ENCODE data around the gene NUP210. TPM values are rescaled to one million over a fixed set of nuclear protein-coding genes. Genes with fewer than 3 reads are reported as not detected.

Gene NUP210
- total and polyA plus RNA-seq, 3 donors from 2014 or later: 26.2 to 44.0 (median 37.4) TPM

- intact Hi-C loops (cut with DNase I; ENCODE audit: low total_unique reads): no loop called here
- no peaks in the 10 kb centered on the region for H3K27me3 ChIP-seq
- 91 to 97% methylated on average over 6 of the region's 6 CpGs for WGBS, 2 donors
- H3K27ac ChIP-seq: no peak overlapping the region
- H3K36me3 ChIP-seq (ENCODE audit: low read depth, missing control alignments): no peaks in the 10 kb centered on the region
- H3K9me3 ChIP-seq: no peaks in the 10 kb centered on the region
- TF ChIP-seq CTCF (IDR thresholded peaks at IDR 0.05): no peak
- TF ChIP-seq POLR2A (IDR thresholded peaks at IDR 0.05): no peak
- no peaks in the 10 kb centered on the region for H3K4me1 ChIP-seq
- DNase-seq: no peak
- H3K4me3 ChIP-seq: no peak overlapping the region
Measured at GRCh38 chr3:13368834-13369233, 51.3 kb downstream of the NUP210 start.

GRCh38 chr3:13367728-13368127 lies 52.4 kb downstream of the NUP210 start:
- TF ChIP-seq CTCF (IDR thresholded peaks at IDR 0.05) (no peak), POLR2A (IDR thresholded peaks at IDR 0.05) (no peak)
- H3K36me3 ChIP-seq (ENCODE audit: low read depth, missing control alignments): no peaks in the 10 kb centered on the region

DNA sequence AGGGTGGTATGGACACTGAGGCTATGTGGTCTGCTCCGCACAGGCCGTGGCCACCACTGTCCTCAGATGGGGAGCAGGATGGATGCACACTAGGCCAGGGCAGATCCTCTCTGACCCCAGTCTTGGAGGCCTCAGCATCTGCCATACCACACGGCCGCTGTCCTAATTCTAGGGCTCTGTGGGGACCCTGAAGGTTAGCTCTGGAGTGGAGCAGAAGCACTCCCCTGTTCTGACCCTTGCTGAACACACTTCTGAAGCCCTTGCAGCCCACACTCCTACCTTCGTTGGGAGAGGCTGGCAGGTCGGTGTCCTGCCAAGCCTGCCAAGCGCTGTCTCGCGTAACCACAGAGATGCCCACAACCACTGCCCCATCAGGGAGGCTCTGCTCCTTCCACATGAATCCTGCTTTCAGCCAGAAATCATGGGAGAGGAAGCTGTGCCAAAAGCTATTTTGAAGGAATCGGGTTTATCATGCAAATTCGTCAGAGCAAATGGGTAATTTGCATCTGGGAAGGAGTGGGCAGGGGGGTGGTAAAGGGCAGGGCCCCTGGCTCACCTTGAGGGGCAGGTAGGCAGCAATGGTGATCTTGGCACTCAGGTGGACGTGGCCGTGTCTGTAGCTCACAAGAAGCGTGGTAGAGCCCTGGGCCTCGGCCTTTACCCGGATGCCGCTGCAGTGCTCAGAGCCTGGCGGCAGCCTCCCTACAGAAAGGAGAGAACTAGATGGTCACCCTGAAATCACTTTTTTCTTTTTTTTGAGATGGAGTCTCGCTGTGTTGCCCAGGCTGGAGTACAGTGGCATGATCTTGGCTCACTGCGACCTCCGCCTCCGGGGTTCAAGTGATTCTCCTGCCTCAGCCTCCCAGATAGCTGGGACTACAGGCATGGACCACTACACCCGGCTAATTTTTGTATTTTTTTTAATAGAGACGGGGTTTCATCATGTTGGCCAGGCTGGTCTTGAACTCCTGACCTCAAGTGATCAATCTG lies 54.4 kb downstream of the NUP210 start:
- H3K9me3 ChIP-seq: no peaks in the 10 kb centered on the region
- no peak overlapping the region for H3K27ac ChIP-seq
- intact Hi-C loops (cut with DNase I; ENCODE audit: low total_unique reads): no loop called here
- H3K4me1 ChIP-seq: no peaks in the 10 kb centered on the region
- DNase-seq: no peak
- WGBS, 2 donors: 90 to 91% methylated on average over 20 to 24 of the region's 24 CpGs
- H3K36me3 ChIP-seq (ENCODE audit: low read depth, missing control alignments): no peaks in the 10 kb centered on the region
- H3K4me3 ChIP-seq: no peak overlapping the region
- H3K27me3 ChIP-seq: no peaks in the 10 kb centered on the region
- TF ChIP-seq POLR2A (IDR thresholded peaks at IDR 0.05) (no peak), CTCF (IDR thresholded peaks at IDR 0.05) (no peak)

More at GRCh38 chr3:13367728-13368127, 52.4 kb downstream of the NUP210 start:
- intact Hi-C loops (cut with DNase I; ENCODE audit: low total_unique reads): no loop called here
- WGBS, 2 donors: 79 to 95% methylated on average over 7 of the region's 7 CpGs
- H3K9me3 ChIP-seq: no peaks in the 10 kb centered on the region
- DNase-seq: no peak
- no peak overlapping the region for H3K27ac ChIP-seq
- no peak overlapping the region for H3K4me3 ChIP-seq
- no peaks in the 10 kb centered on the region for H3K4me1 ChIP-seq
- H3K27me3 ChIP-seq: no peaks in the 10 kb centered on the region

- Histone ChIP-seq H3K36me3 (ENCODE audit: low read depth, missing control alignments) (no peaks in the 10 kb centered on the region), H3K9me3 (no peaks in the 10 kb centered on the region), H3K4me1 (no peaks in the 10 kb centered on the region), H3K27me3 (no peaks in the 10 kb centered on the region), H3K27ac (no peak overlapping the region), H3K4me3 (no peak overlapping the region)
- TF ChIP-seq POLR2A (IDR thresholded peaks at IDR 0.05): no peak
- no peak for TF ChIP-seq CTCF (IDR thresholded peaks at IDR 0.05)
- intact Hi-C loops (cut with DNase I; ENCODE audit: low total_unique reads): no loop called here
- no peak for DNase-seq
- 67 to 76% methylated on average over 12 of the region's 12 CpGs for WGBS, 2 donors
Measured at GRCh38 chr3:13364602-13365271, 55.4 kb downstream of the NUP210 start.

All from testis (tissue), 3 donors.